ENCODE measurements around the gene USH1G.
"Not testable (repeated sequence)": the region's sequence is repeated elsewhere in the genome, so short reads cannot be mapped to it uniquely, and the experiment has no call there.

USH1G gene

GRCh38 chr17:74874615-74875037 lies 48.4 kb downstream of the USH1G start:
- no peak for DNase-seq (ENCODE audit: low read depth)

GRCh38 chr17:74873874-74874614 lies 49.0 kb downstream of the USH1G start:
- DNase-seq (ENCODE audit: low read depth) = no peak

GRCh38 chr17:74873037-74873873 lies 49.8 kb downstream of the USH1G start:
- DNase-seq (ENCODE audit: low read depth) = peak; percentile 99

- DNase-seq (ENCODE audit: low read depth) = no peak
Observed at GRCh38 chr17:74872313-74873036, 50.6 kb downstream of the USH1G start, which contains the start of gene FDXR. Gene FDXR (minus strand): TSS chr17:74872994. CDS start chr17:74872944, 50 bp downstream.

GRCh38 chr17:74871356-74872076 lies 51.5 kb downstream of the USH1G start:
- DNase-seq (ENCODE audit: low read depth) = no peak

- DNase-seq (ENCODE audit: low read depth) = no peak
Observed at GRCh38 chr17:74870512-74870911, 52.5 kb downstream of the USH1G start.

- not testable (repeated sequence) for DNase-seq (ENCODE audit: low read depth)
Observed at GRCh38 chr17:74870028-74870427, 53.0 kb downstream of the USH1G start.

GRCh38 chr17:74868908-74869255 lies 54.2 kb downstream of the USH1G start:
- no peak for DNase-seq (ENCODE audit: low read depth)

GRCh38 chr17:74868251-74868907 lies 54.7 kb downstream of the USH1G start:
- no peak for DNase-seq (ENCODE audit: low read depth)

- no peak for DNase-seq (ENCODE audit: low read depth)
Observed at GRCh38 chr17:74866198-74866835, 56.7 kb downstream of the USH1G start.

All from stimulated activated CD8-positive, alpha-beta memory T cell treated with anti-CD3 and anti-CD28 coated beads, Interleukin-12 subunit alpha, Interleukin-12 subunit beta, amount 100 ng/mL, for 1 hour (primary cell).